ENCODE data around the gene NPC2.

The NPC2 gene

GRCh38 chr14:74464785-74465184 lies 28.3 kb downstream of the NPC2 start:
- DNase-seq = no peak

GRCh38 chr14:74463697-74464096 lies 29.4 kb downstream of the NPC2 start:
- no peak for DNase-seq

- no peak for DNase-seq
Observed at GRCh38 chr14:74462993-74463392, 30.1 kb downstream of the NPC2 start.

GRCh38 chr14:74459976-74460375 lies 33.1 kb downstream of the NPC2 start:
- DNase-seq = no peak

- no peak for DNase-seq
Observed at GRCh38 chr14:74459289-74459946, 33.7 kb downstream of the NPC2 start.

GRCh38 chr14:74457565-74457895 lies 35.6 kb downstream of the NPC2 start:
- DNase-seq = no peak

GRCh38 chr14:74456684-74457564 lies 36.2 kb downstream of the NPC2 start:
- DNase-seq = no peak

GRCh38 chr14:74454397-74454796 lies 38.7 kb downstream of the NPC2 start:
- DNase-seq = peak; percentile 5

GRCh38 chr14:74444866-74445265 lies 48.2 kb downstream of the NPC2 start:
- no peak for DNase-seq

GRCh38 chr14:74442757-74443156 lies 50.3 kb downstream of the NPC2 start:
- DNase-seq = no peak

GRCh38 chr14:74441113-74441512 lies 52.0 kb downstream of the NPC2 start:
- no peak for DNase-seq

GRCh38 chr14:74438351-74438915 lies 54.7 kb downstream of the NPC2 start:
- no peak for DNase-seq

GRCh38 chr14:74437496-74438053 lies 55.5 kb downstream of the NPC2 start:
- no peak for DNase-seq

GRCh38 chr14:74434294-74434693 lies 58.8 kb downstream of the NPC2 start:
- no peak for DNase-seq

GRCh38 chr14:74429991-74430390 lies 63.1 kb downstream of the NPC2 start:
- DNase-seq = no peak

Data from COR-L47 (cell line).